Femur (tissue), 1 donor: ENCODE measurements around the gene MTA3.

Experiments
- DNase-seq: peaks from one replicate; pipeline ENCODE4 v3.0.0-alpha.2; 2017

The MTA3 gene

GRCh38 chr2:42765686-42766085 lies 197.3 kb downstream of the MTA3 start:
- DNase-seq: no peak

DNA sequence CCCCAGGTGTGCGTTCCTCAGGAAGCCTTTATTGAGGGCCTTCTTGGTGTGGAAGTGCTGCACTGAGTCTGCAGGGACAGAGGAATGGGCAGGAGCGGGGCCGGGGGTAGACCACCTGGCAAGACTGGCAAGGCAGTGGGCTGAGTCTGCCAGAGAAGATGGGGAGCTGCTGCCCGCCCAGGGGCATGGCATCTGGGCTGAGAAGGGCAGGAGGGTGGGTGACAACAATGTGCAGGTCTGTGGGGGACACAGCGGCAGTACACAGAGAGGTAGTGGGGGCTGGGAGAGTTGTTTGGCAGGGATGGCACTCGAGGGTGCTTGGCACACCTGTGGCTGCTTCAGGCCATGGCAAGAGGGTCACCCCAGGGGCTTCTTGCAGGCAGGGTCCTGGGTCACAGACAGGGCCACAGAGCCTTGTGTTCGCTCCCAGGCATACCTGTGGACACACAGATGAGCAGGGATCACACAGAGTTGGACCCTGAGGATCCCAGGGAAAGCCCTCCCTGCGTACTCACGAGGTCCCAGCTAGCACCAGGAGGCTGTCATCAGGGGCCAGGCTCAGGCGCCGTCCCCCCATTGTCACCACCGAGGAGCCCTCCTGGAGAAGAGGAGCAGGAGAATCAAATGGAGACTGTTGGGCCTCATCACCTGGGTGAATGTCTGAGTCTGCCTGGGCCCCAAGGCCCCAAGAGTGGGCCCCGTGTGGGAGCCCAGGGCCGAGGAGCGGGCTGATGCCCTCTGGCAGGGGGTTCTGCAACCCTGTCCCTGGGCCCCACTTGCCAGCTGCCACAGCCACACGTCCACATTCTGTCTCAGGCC lies 198.9 kb downstream of the MTA3 start:
- no peak for DNase-seq

GRCh38 chr2:42767899-42768705 lies 199.7 kb downstream of the MTA3 start:
- no peak for DNase-seq

DNA sequence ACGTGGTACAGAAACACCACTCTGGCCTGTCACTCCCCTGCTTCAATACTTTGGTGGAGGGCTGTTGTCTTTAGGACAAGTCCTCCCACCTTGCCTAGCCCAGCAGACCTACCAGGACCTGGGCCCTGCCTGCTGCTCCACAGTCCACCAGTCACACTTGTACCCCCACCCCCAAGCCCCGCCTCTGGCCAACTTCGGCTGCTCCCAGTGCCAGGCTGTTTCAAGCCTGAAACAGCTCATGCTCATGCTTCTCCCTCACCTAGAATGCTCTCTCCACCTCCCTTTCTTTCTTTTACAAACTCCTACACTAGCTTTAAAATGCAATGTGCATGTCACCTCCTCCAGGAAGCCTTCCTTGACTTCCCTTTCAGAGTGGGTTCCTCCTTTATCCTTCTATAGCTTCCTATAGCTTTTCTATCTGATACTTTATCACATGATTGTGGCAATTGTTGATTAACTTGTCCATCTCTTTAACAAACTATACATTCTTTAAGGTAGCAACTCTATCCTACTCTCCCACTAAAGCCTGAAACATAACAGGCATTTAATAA lies 200.3 kb downstream of the MTA3 start:
- no peak for DNase-seq

GRCh38 chr2:42769583-42770287 lies 201.3 kb downstream of the MTA3 start:
- DNase-seq: no peak

DNA sequence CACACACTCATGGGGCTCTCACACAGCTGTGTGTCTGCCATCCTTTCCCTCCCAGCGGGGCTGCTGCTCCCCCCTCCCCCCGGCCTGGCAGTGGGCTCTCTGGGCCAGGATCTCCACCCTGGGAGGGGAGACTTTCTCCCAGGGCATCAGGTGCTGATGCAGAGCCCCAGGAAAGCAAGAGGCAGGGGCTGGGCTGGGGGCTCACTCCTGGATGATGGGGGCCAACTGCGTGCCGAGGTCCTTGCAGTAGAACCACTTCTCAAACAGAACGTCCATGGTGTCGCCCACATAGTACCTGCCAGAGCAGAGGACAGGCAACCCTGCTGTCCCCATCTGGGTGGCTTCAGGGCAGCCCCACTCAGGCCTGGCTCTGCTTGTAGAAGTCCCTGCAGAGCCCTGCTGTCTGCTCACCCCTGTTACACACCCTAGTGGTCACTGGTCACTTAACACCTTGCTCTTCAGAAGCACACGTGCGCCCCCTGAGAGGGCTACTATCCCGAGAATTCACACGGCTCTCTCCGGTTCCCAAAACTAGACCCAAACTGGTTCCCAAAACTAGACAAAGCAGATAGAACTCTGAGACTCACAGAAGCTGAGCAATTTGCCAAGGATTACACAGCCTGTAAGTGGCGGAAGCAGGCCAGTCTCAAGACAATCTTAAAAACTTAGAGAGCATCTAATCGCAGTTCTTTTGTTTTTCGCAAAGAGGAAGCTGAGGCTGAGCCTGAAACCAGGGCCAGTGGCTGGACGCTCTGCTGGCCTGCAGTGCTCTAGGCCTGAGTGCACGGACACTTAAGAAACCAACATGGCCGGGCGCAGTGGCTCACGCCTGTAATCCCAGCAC lies 202.1 kb downstream of the MTA3 start:
- no peak for DNase-seq

- DNase-seq: no peak
Observed at GRCh38 chr2:42771546-42772153, 203.2 kb downstream of the MTA3 start.

DNA sequence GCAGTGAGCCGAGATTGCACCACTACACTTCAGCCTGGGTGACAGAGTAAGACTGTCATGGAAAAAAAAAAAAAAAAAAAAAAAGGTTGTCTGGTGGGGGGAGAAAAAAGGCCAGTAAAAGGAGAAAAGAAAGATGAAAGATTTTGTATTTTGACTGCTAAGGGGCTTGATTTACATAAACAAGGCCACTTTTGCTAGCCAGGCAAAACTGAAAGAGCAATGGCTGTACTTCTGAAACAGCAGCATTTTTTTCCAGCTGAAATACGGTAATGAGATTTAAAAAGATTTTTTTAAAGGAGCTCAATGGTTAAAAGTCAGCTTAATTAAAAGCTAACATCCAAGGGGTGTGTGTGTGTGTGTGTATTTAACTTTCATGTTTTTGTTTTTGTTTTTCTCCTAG lies 206.8 kb downstream of the MTA3 start:
- DNase-seq: no peak

GRCh38 chr2:42775810-42776209 lies 207.4 kb downstream of the MTA3 start:
- DNase-seq: no peak

DNA sequence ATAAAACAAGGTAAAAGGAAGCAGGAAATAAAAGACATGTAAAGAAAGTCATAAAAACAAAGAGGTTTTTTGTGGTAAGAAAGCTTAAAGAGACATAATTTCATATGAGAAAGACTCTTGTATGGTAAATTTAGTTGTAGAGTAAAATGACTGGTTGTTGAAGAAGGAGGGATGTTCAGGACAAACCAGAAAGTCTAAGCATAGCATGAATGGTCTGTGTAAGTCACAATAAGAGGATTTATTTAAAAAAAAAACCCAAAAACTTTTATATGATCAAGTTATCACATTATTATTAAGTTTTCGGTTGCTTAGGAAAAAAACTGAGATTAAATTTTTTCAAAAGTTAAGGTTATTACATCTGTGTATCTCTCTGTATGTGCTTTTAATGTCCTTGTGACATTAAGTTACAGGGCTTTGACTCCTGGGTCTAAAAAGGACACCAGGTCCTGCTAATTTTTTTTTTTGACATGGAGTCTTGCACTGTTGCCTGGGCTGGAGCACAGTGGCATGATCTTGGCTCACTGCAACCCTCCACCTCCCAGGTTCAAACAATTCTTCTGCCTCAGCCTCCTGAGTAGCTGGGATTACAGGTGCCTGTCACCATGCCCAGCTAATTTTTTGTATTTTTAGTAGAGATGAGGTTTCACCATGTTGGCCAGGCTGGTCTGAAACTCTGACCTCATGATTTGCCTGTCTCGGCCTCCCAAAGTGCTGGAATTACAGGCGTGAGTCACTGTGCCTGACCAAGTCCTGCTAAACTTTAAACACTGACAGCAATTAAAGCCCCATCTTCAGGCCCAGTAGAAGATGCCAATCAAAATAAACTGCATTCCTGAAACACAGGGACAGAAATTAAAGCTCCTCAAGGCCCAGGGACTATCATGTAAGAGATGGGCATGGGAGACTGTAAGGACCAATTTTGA lies 209.7 kb downstream of the MTA3 start:
- DNase-seq: no peak

- no peak for DNase-seq
Observed at GRCh38 chr2:42781181-42781580, 212.7 kb downstream of the MTA3 start.

GRCh38 chr2:42783511-42783910 lies 215.1 kb downstream of the MTA3 start:
- DNase-seq: no peak

DNA sequence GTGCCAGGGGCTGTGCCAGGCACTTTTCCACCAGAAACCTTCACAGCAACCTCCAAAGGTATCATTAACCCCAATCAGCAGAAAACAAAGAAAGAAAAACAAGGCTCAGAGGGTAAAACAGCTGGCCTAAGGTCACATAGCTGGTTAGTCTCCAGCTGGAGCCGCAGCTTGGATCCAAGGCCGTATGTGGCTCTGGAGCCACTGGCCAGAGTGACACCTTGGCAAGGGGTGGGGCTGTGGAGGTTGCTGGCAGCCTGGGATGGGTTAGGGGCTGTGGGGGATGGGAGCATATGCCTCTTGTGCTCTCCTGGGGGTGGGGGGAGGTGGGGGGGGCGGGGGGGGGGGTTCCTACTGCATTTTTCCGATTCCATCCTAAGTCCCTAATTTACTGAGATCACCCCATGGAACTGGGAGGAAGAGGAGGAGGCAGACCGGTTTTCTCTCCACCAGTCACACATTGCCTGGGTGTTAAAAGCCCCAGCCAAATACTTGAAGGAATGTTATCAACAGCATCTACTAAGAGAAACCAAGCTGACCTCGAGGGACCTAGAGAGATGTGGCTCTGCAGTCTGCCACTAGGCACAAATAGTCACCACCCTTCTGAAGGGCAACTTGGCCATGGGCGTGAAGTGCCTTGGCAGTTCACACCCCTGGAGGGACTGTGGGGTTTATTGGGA lies 215.9 kb downstream of the MTA3 start:
- no peak for DNase-seq

DNA sequence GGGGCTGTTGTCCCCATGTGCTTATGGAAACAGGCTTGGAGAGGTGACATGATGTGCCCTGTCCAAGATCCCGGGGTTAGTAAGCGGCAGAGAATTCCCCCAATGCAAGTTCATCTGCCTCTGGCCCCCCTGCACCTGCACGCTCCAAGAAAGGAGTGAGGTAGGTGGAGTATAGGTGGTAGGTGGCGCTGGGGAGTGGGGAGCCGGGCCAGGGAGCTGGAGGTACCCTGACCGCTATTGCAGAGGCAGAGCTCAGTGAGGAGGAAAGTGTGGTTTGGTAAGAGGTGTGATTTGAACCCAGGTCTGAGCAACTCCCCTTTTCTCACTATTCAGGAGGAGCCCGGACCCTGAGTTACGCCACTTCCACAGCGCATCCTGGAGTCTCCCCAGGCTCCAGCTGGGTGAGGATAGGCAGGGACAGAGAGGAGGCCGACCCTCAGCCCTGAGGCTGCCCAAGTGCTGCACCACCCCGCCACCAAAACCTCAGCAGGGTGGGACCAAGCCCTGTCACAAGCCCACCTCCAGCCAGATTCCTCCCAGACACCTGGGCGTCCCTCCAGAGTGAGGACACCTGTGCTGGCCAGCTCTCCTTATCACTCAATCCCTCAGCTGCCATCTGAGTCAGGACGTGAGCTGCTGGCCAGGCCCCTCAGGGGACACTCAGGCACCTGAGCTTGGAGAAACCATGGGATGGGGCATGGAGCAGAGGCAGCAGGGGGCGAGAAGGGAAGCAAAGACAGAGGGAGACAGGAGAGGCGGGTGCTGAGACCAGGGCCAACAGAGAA lies 218.3 kb downstream of the MTA3 start:
- no peak for DNase-seq

DNA sequence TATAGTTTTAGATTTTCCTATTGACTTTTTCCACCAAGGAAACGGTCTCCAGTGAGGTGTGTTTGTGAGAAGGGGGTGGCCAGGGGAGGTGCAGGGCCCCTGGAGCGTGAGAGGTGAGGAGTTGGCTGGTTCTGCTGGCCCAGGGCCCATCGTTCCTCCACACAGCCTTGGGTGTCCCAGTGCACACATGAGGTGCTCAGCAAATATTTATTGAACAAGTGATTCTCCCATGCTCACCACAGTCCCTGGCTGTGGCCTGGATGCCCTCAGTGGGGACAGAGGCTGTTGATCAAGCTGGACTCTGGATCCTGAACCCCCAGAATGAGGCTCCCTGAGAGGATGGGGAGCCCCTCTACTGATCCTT lies 219.0 kb downstream of the MTA3 start:
- DNase-seq: no peak

- no peak for DNase-seq
Observed at GRCh38 chr2:42787788-42788477, 219.5 kb downstream of the MTA3 start.

DNA sequence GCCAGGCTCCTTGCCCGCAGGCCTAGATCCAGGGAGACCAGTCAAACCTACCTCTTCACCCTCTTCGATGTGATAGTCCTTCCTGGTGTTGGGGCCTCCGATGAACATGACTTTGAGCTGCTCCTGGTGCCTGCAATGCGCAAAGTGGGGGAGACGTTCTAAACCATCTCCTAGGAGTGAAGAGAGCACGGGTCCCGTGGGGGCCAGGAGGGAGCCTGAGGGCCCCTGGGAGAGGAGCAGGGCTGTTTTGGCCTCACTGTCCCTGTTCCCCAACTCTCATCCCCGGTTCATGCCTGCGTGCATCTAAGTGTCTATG lies 220.0 kb downstream of the MTA3 start:
- no peak for DNase-seq

GRCh38 chr2:42788882-42789281 lies 220.4 kb downstream of the MTA3 start:
- DNase-seq: no peak

GRCh38 chr2:42789751-42790150 lies 221.3 kb downstream of the MTA3 start:
- DNase-seq: no peak
